Renal cortical epithelial cell (primary cell): Measurements from ENCODE around the gene TIMMDC1. TPM values are rescaled to one million over a fixed set of nuclear protein-coding genes. Genes with fewer than 3 reads are reported as not detected.
"Not testable (repeated sequence)": the region's sequence is repeated elsewhere in the genome, so short reads cannot be mapped to it uniquely, and the experiment has no call there.

ENCODE experiments used
- DNase-seq: peaks from one replicate; pipeline ENCODE4 v3.0.0-alpha.2; 2011; ENCODE audit warnings: low read depth
- total RNA-seq: library from RNA; depleted of rRNA; stranded (reverse); fragments of >200 nt; gene quantifications from 2 replicates; pipeline ENCODE4 v1.2.3, GENCODE V29; 2014

The TIMMDC1 gene
- total RNA-seq, 1 donor from 2014 or later = 57.7 TPM

GRCh38 chr3:119510690-119511089 lies 12.3 kb downstream of the TIMMDC1 start:
- no peak for DNase-seq

- DNase-seq = no peak
Observed at GRCh38 chr3:119514637-119515036, 16.3 kb downstream of the TIMMDC1 start.

- no peak for DNase-seq
Observed at GRCh38 chr3:119517112-119517511, 18.8 kb downstream of the TIMMDC1 start.

GRCh38 chr3:119518026-119518425 lies 19.7 kb downstream of the TIMMDC1 start:
- no peak for DNase-seq

GRCh38 chr3:119524931-119525662 lies 26.8 kb downstream of the TIMMDC1 start:
- peak; percentile 31 for DNase-seq

GRCh38 chr3:119527714-119528113 lies 29.4 kb downstream of the TIMMDC1 start:
- no peak for DNase-seq

GRCh38 chr3:119529883-119530282 lies 31.5 kb downstream of the TIMMDC1 start:
- DNase-seq = peak; percentile 13

- no peak for DNase-seq
Observed at GRCh38 chr3:119530456-119530855, 32.1 kb downstream of the TIMMDC1 start.

GRCh38 chr3:119531151-119531550 lies 32.8 kb downstream of the TIMMDC1 start:
- DNase-seq = no peak

GRCh38 chr3:119534296-119534695 lies 35.9 kb downstream of the TIMMDC1 start:
- DNase-seq = no peak

GRCh38 chr3:119536757-119537156 lies 38.4 kb downstream of the TIMMDC1 start:
- no peak for DNase-seq

GRCh38 chr3:119538772-119539171 lies 40.4 kb downstream of the TIMMDC1 start:
- DNase-seq = no peak

GRCh38 chr3:119541547-119541946 lies 43.2 kb downstream of the TIMMDC1 start:
- DNase-seq = peak; percentile 9

- peak; percentile 83 for DNase-seq
Observed at GRCh38 chr3:119542168-119542767, 43.9 kb downstream of the TIMMDC1 start.

- DNase-seq = no peak
Observed at GRCh38 chr3:119543147-119543546, 44.8 kb downstream of the TIMMDC1 start.

GRCh38 chr3:119547227-119547626 lies 48.9 kb downstream of the TIMMDC1 start:
- DNase-seq = no peak

- DNase-seq = no peak
Observed at GRCh38 chr3:119548341-119548740, 50.0 kb downstream of the TIMMDC1 start.

- DNase-seq = no peak
Observed at GRCh38 chr3:119550192-119550910, 52.0 kb downstream of the TIMMDC1 start.

GRCh38 chr3:119551598-119551997 lies 53.3 kb downstream of the TIMMDC1 start:
- DNase-seq = no peak

GRCh38 chr3:119552928-119553327 lies 54.6 kb downstream of the TIMMDC1 start:
- not testable (repeated sequence) for DNase-seq

GRCh38 chr3:119553823-119554415 lies 55.6 kb downstream of the TIMMDC1 start:
- no peak for DNase-seq

- peak; percentile 12 for DNase-seq
Observed at GRCh38 chr3:119555309-119555735, 57.0 kb downstream of the TIMMDC1 start.
